AG04450 (cell line): ENCODE measurements around the gene ZNF746. TPM values are rescaled to one million over a fixed set of nuclear protein-coding genes. Genes with fewer than 3 reads are reported as not detected.

ENCODE experiments used
- CTCF ChIA-PET: fragments of 300-600, 350-600 bp; formaldehyde crosslinking; extraction: SDS; loops from one replicate; lab custom pipeline; 2022; ENCODE audit warnings: antibody characterized with exemption, inconsistent platforms; lab: Charles Lee
- POLR2A ChIA-PET: fragments of 350-600 bp; formaldehyde crosslinking; extraction: SDS; loops from one replicate; lab custom pipeline; 2021; ENCODE audit warnings: antibody characterized with exemption, inconsistent platforms; lab: Yijun Ruan, JAX
- DNase-seq: peaks from one replicate; pipeline ENCODE4 v3.0.0-alpha.2; 2011; ENCODE audit warnings: low read depth, low spot score
- H3K27ac ChIP-seq: one replicate; pipeline ENCODE4 v1.5.1; 2012; ENCODE audit warnings: low read depth, low read length, control low read depth
- H3K27me3 ChIP-seq: one replicate; pipeline ENCODE4 v1.6.0; 2012; ENCODE audit warnings: low read length; ENCODE audit not compliant: control insufficient read depth, insufficient read depth
- H3K4me3 ChIP-seq: 2 replicates; pipeline ENCODE4 v1.5.1; 2011; ENCODE audit warnings: mild to moderate bottlenecking, low read depth, low read length, control low read depth
- H3K9me3 ChIP-seq: 2 replicates; pipeline ENCODE4 v1.5.1; 2012; ENCODE audit warnings: low read length; ENCODE audit not compliant: control insufficient read depth, insufficient read depth
- polyA plus RNA-seq: library from polyadenylated mRNA; depleted of rRNA; stranded (reverse); fragments of >200 nt; gene quantifications from 2 replicates; pipeline ENCODE4 v1.2.3, GENCODE V29; 2011
- TF ChIP-seq, protein P1 (sequence below): IDR thresholded peaks from 2 replicates; pipeline ENCODE4 v1.5.1; 2011; ENCODE audit warnings: low read depth, low read length, control low read depth, inconsistent platforms

Gene ZNF746
- polyA plus RNA-seq, 1 experiment = 4.6 TPM

DNA sequence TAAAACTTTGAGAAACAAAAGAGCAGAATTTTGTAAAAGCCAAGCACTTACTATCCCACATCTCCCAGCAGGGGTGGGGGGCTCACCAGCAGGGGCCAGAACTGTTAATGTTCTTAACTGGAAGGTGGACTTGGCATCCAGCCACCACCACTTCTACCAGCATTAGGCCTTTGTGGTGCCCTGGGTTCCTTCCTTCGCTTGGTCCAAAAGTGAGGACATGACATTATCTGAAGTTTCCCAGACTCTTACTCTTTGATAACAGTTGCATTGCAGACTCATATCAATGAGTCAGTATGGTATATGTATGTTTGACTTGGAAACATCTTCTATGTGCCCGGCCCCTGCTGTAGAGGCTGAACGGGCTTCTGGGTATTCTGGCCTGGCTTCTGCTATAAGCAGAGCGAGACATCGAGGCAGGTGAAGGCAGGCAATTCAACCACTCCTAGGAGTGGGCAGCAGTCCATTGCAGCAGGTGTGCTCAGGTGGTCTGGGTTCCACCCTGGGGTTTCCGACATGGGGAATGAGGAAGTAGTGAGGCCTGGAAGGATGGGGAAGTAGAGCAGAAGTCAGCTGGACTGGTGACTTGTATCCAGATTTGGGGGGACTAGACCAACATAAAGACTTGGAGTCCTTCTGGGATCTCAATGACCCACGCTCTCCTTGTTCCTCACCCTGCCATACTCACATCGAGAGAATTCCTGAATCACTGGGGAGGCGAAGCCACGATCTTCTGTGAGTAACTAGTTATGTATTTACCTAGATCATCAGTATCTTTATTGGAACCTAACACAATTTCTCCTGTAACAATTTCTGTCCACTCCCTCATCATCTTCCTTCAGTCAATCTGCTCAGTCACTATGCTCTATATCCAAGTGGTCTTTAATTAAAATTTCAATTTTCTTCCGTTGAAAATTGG, 40.8 kb downstream of the ZNF746 start:
- TF ChIP-seq, protein P1, sequence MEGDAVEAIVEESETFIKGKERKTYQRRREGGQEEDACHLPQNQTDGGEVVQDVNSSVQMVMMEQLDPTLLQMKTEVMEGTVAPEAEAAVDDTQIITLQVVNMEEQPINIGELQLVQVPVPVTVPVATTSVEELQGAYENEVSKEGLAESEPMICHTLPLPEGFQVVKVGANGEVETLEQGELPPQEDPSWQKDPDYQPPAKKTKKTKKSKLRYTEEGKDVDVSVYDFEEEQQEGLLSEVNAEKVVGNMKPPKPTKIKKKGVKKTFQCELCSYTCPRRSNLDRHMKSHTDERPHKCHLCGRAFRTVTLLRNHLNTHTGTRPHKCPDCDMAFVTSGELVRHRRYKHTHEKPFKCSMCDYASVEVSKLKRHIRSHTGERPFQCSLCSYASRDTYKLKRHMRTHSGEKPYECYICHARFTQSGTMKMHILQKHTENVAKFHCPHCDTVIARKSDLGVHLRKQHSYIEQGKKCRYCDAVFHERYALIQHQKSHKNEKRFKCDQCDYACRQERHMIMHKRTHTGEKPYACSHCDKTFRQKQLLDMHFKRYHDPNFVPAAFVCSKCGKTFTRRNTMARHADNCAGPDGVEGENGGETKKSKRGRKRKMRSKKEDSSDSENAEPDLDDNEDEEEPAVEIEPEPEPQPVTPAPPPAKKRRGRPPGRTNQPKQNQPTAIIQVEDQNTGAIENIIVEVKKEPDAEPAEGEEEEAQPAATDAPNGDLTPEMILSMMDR = no peak
- Histone ChIP-seq H3K9me3 (no peaks in the 10 kb centered on the region), H3K4me3 (no peak overlapping the region), H3K27ac (no peak overlapping the region), H3K27me3 (no peaks in the 10 kb centered on the region)
- ChIA-PET POLR2A (no interaction called here), CTCF (no interaction called here)
- DNase-seq = no peak

DNA sequence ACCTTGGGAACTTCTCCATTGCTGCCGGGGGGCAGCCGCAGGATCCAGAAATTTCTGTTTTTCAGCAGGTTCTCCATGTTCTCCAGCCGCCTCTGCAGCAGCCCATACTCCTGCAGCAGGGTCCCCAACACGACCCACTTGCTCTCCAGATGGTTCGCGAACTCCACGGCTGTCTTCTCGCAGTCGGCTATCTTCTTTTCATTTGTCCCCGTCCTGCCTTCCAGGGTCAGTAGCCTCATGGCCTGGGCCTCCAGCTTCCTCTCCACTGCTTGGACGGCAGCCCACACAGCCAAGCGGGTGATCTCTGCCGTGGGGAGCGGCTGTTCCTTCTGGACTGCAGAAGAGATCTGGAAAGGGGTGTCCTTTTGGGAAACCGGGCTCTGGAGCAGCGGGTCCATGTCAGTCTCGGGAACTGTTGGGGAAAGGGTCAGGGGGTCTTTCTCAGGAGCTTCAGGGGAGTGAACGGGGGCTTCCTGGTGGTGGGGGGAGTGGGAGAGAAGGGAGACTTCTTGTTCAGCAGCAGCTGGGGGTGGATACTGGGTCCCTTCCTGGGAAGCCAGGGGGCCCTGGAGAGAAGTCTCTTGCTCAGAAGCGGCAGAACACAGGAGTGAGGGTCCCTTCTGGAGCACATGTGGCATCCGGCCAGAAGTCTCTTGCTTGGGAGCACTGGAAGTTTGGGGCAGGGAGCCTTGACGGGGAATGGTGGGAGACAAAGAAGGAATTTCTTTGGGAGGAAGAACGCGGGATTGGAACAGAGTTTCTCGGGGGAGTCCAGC, 42.2 kb downstream of the ZNF746 start:
- H3K27me3 ChIP-seq = no peaks in the 10 kb centered on the region
- no peak for DNase-seq
- no peak overlapping the region for H3K27ac ChIP-seq
- POLR2A ChIA-PET = interaction anchor here (0.7 kb wide), 1 partner anchor 15 kb away, joined by 4 read pairs; no protein-coding TSS in a partner anchor
- H3K4me3 ChIP-seq = no peak overlapping the region
- CTCF ChIA-PET = no interaction called here
- TF ChIP-seq, protein P1 = no peak
- H3K9me3 ChIP-seq = no peaks in the 10 kb centered on the region

DNA sequence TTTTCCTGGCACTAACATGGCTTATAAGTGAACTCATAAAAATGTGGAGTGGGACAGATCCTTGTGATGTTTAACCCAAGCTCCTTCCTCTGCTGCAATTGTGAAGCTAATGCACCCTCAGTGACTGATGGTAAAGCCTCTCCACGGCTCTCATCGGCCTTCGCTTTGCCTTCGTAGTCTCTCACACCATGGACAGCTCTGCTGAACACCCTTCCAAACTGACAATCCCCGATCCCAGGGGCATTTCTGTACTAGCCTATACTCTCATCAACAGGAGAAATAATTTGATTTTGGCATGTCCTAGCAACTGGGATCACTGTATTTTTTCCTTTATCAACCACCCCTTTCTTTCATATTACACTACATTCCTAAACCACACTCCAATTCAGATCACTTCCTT, 42.9 kb downstream of the ZNF746 start:
- CTCF ChIA-PET = no interaction called here
- DNase-seq = no peak
- Histone ChIP-seq H3K4me3 (no peak overlapping the region), H3K27me3 (no peaks in the 10 kb centered on the region), H3K9me3 (no peaks in the 10 kb centered on the region), H3K27ac (no peak overlapping the region)
- POLR2A ChIA-PET = interaction anchor here (0.7 kb wide), 1 partner anchor 14 kb away, joined by 4 read pairs; no protein-coding TSS in a partner anchor
- TF ChIP-seq, protein P1 = no peak

DNA sequence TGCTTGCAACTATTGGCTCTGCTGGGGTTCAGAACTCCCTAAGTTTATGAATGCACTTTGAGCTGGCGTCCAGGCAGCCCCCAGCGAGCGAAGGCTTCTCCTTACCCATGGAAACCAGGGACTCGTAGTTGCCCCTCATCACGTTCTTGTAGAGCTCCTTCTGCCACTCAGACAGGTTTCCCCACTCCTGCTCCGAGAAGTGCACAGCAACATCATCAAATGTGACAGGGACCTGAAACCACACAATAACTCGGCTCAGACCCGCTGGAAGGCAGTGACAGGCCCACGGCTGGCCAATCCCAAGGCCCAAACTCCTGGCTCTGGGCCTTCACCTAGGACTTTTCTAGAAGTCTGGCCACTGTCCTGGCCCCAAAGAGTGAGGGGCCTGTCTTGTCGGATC, 43.6 kb downstream of the ZNF746 start:
- ChIA-PET CTCF (no interaction called here), POLR2A (no interaction called here)
- TF ChIP-seq, protein P1 = no peak
- no peak overlapping the region for H3K27ac ChIP-seq
- no peak overlapping the region for H3K4me3 ChIP-seq
- no peaks in the 10 kb centered on the region for H3K9me3 ChIP-seq
- no peaks in the 10 kb centered on the region for H3K27me3 ChIP-seq
- no peak for DNase-seq

DNA sequence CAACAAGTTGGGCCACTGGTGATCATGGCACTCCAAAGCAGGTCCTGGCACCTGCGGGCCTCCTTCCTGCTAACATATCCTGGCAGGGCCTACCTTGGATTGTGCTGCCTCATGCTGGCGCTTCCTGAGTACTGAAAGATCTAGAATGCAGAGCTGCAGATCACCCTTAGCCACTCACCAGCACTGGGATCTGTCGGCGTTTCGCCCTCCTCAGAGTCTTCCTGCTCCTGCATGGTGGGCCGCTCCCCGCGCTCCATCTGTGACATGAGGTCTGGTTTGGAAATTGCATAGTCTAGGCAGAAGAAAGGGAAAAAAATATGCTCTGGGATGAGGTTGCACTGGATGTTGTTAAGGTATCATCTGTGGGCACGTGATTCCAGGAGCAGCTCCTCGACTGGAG, 46.8 kb downstream of the ZNF746 start:
- no peak overlapping the region for H3K4me3 ChIP-seq
- DNase-seq = no peak
- H3K27ac ChIP-seq = no peak overlapping the region
- TF ChIP-seq, protein P1 = no peak
- CTCF ChIA-PET = no interaction called here
- no peaks in the 10 kb centered on the region for H3K27me3 ChIP-seq
- POLR2A ChIA-PET = no interaction called here
- H3K9me3 ChIP-seq = no peaks in the 10 kb centered on the region
